ENCODE results near the gene MAP3K8. TPM values are rescaled to one million over a fixed set of nuclear protein-coding genes. Genes with fewer than 3 reads are reported as not detected.

MAP3K8 gene
- total RNA-seq, 2 donors from 2014 or later, result 10.2 to 11.7 TPM

DNA sequence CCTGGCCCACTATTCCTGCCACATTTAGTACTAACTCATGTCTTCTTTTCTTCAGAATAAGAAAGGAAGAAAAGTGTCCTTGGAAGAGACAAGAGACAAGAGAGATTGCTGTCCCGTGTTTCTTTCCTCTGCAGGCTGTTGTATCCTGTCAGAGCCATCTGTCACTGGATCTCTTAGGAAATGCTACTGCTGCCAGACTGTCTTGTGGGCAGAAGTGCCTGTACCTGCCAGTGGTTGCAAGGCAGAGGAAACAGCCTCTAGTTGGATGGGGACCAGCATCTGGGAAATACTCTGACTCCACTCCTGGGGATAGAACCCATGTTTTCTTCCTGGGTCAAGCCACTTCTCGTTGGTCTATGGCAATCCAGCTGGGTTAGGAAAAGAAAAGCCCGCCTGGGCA is 16.7 kb upstream of the MAP3K8 start:
- Mint-ChIP-seq H3K4me1 (peaks cover 10% of the 10 kb centered on the region), H3K4me3 (no peak overlapping the region), H3K9me3 (no peaks in the 10 kb centered on the region), H3K36me3 (ENCODE audit: low read depth) (no peaks in the 10 kb centered on the region), H3K27me3 (ENCODE audit: insufficient read depth) (no peaks in the 10 kb centered on the region), H3K27ac (no peak overlapping the region)
- Histone ChIP-seq H3K36me3 (ENCODE audit: control insufficient read depth, insufficient read depth, low read length) (no peaks in the 10 kb centered on the region), H3K27me3 (ENCODE audit: control insufficient read depth, insufficient read depth, low read length, poor library complexity, severe bottlenecking) (no peaks in the 10 kb centered on the region), H3K4me3 (ENCODE audit: low read length) (no peak overlapping the region), H3K9me3 (ENCODE audit: control insufficient read depth, low read length) (no peaks in the 10 kb centered on the region), H3K9ac (ENCODE audit: extremely low read depth, low read length, poor library complexity, severe bottlenecking) (no peak overlapping the region), H3K4me1 (ENCODE audit: control insufficient read depth, insufficient read depth, low read length) (no peaks in the 10 kb centered on the region), H3K27ac (ENCODE audit: low read depth, low read length) (no peak overlapping the region)
- 82 to 84% methylated on average over 1 to 3 of the region's 3 CpGs for WGBS, 2 experiments (ENCODE audit: insufficient coverage in 1 of 2, insufficient read length in 1 of 2)
- DNase-seq, result no peak
- TF ChIP-seq, protein P1, sequence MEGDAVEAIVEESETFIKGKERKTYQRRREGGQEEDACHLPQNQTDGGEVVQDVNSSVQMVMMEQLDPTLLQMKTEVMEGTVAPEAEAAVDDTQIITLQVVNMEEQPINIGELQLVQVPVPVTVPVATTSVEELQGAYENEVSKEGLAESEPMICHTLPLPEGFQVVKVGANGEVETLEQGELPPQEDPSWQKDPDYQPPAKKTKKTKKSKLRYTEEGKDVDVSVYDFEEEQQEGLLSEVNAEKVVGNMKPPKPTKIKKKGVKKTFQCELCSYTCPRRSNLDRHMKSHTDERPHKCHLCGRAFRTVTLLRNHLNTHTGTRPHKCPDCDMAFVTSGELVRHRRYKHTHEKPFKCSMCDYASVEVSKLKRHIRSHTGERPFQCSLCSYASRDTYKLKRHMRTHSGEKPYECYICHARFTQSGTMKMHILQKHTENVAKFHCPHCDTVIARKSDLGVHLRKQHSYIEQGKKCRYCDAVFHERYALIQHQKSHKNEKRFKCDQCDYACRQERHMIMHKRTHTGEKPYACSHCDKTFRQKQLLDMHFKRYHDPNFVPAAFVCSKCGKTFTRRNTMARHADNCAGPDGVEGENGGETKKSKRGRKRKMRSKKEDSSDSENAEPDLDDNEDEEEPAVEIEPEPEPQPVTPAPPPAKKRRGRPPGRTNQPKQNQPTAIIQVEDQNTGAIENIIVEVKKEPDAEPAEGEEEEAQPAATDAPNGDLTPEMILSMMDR (conservative IDR thresholded peaks at IDR 0.05), result no peak

DNA sequence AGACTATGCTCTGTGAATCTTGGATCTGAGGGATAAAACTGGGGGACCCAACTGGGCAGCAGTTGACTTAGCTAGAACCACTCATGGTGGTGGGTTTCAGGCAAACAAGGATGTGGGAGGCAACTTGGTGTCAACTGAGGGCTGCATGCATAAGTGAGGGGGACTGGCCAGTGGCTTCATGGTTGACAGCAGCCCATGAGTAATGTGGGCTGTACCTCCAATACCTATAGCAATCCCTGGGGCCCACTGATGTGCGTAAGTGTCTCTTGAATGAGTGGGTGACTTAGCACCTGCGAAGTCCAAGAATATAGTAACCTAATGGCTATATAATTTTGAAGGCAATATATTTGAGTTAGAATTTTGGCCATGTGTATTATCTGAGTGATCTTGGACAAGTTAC is 13.7 kb upstream of the MAP3K8 start:
- no peak overlapping the region for H3K27ac ChIP-seq (ENCODE audit: low read depth, low read length)
- no peak for DNase-seq
- H3K36me3 ChIP-seq (ENCODE audit: control insufficient read depth, insufficient read depth, low read length), result no peaks in the 10 kb centered on the region
- Mint-ChIP-seq H3K9me3 (no peaks in the 10 kb centered on the region), H3K27me3 (ENCODE audit: insufficient read depth) (no peaks in the 10 kb centered on the region), H3K4me1 (peaks cover 22% of the 10 kb centered on the region), H3K36me3 (ENCODE audit: low read depth) (no peaks in the 10 kb centered on the region), H3K27ac (no peak overlapping the region), H3K4me3 (no peak overlapping the region)
- WGBS, 2 experiments (ENCODE audit: insufficient coverage in 1 of 2, insufficient read length in 1 of 2), result 91% methylated on average over 2 of the region's 2 CpGs; no CpG with 5 or more reads in 1 of the 2 experiments
- peaks cover 8% of the 10 kb centered on the region for H3K4me1 ChIP-seq (ENCODE audit: control insufficient read depth, insufficient read depth, low read length)
- TF ChIP-seq, protein P1 (conservative IDR thresholded peaks at IDR 0.05), result no peak
- H3K27me3 ChIP-seq (ENCODE audit: control insufficient read depth, insufficient read depth, low read length, poor library complexity, severe bottlenecking), result no peaks in the 10 kb centered on the region
- H3K4me3 ChIP-seq (ENCODE audit: low read length), result no peak overlapping the region
- no peaks in the 10 kb centered on the region for H3K9me3 ChIP-seq (ENCODE audit: control insufficient read depth, low read length)
- no peak overlapping the region for H3K9ac ChIP-seq (ENCODE audit: extremely low read depth, low read length, poor library complexity, severe bottlenecking)

DNA sequence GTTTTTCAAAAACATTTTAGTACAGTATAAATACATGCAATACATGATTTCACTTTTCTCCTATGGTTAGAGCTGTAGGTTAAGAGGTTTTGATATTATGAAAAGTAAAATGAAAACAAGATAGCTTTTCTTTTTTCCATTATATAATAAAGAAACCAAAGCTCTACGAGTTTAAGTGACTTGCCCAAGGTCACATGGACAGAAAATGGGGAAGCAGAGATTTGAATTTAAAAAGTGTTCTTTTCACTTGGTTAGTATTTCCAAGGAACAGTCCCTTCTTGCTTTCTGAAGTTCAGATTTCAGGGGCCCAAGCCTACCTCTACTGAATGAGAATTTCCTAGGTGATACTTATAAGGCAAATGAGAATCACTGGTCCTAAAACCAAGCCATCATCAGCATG is 13.2 kb upstream of the MAP3K8 start:
- H3K27ac ChIP-seq (ENCODE audit: low read depth, low read length), result no peak overlapping the region
- no peak overlapping the region for H3K27ac Mint-ChIP-seq
- no peaks in the 10 kb centered on the region for H3K36me3 Mint-ChIP-seq (ENCODE audit: low read depth)
- H3K36me3 ChIP-seq (ENCODE audit: control insufficient read depth, insufficient read depth, low read length), result no peaks in the 10 kb centered on the region
- no peak overlapping the region for H3K4me3 ChIP-seq (ENCODE audit: low read length)
- H3K4me1 Mint-ChIP-seq, result peaks cover 22% of the 10 kb centered on the region
- H3K4me3 Mint-ChIP-seq, result no peak overlapping the region
- TF ChIP-seq, protein P1 (conservative IDR thresholded peaks at IDR 0.05), result no peak
- no peak for DNase-seq
- no peaks in the 10 kb centered on the region for H3K9me3 ChIP-seq (ENCODE audit: control insufficient read depth, low read length)
- no peaks in the 10 kb centered on the region for H3K9me3 Mint-ChIP-seq
- H3K9ac ChIP-seq (ENCODE audit: extremely low read depth, low read length, poor library complexity, severe bottlenecking), result no peak overlapping the region
- WGBS, 2 experiments (ENCODE audit: insufficient coverage in 1 of 2, insufficient read length in 1 of 2), result 100% methylated on average over 1 of the region's 1 CpG
- H3K27me3 Mint-ChIP-seq (ENCODE audit: insufficient read depth), result no peaks in the 10 kb centered on the region
- no peaks in the 10 kb centered on the region for H3K27me3 ChIP-seq (ENCODE audit: control insufficient read depth, insufficient read depth, low read length, poor library complexity, severe bottlenecking)
- peaks cover 8% of the 10 kb centered on the region for H3K4me1 ChIP-seq (ENCODE audit: control insufficient read depth, insufficient read depth, low read length)
